NCI-H82 treated with DMSO at 0.1 percent for 48 hours (cell line): ENCODE results near the gene TMEM208.
A peak's percentile ranks its signal among the peaks of the same experiment; 100 is the strongest.

Source experiments
- DNase-seq: peaks from one replicate; lab custom pipeline; 2025; ENCODE audit not compliant: unreplicated experiment; lab: John Stamatoyannopoulos, UW

The TMEM208 gene

DNA sequence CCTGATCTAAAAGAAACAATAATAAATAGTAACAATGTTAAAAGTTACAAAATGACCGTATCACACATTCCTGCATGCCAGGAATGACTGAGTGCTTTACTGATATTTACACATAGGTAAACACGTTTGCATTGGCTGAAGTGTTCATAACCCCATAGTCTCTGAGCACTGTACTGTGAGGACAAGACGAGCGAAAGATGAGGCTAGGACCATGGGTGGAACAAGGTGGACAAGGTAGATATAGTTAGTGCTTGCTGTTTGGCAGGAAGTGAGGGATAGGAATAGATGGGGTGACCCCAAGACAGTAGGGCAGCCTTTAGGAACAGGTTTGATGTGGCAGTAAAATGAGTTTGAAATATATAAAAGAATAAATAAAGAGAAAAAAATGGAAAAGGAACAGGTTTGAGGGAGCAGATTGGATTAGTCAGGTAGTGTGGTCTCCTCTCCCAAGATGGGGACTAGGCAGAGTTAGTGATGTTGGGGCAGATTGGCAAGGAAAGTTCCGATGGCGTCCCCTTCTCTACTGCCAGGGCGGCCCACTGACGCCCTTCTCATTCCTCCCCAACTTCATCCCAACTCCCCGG, 35.4 kb upstream of the TMEM208 start:
- no peak for DNase-seq

DNA sequence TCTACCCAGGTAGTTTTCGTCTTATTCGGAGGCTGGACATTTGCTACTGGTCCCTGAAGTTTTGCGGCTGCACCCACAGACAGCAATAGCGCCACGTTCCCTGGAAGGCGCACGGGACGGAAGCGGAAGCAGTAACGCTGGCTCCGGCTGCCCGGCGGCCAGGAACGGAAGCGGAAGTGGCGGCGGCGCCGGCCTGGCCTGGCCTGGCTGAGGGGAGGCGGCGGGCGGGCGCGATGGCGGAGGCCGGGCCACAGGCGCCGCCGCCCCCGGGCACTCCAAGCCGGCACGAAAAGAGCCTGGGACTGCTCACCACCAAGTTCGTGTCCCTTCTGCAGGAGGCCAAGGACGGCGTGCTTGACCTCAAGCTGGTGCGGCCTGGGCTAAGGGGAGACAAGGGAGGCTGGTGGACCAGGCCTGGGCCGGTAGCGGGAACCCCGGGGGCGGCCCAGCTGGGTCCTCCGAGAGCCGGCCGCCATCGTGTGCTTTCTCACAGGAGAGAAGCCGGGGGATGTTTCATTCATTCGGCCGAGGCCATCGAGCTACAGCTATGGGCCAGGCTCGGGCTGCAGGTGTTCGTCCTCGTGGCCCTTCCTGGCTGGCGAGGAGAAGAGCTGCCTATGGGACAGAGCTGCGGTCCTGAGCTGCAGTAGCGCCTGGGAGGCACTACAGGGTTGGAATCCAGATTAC, 34.8 kb upstream of the TMEM208 start, which contains the start of gene E2F4:
TSS of gene E2F4 (plus strand) at position 161 of the 687 bp plus-strand sequence. CDS start at position 234, 73 bp downstream.
- peak; percentile 65 for DNase-seq

- DNase-seq = no peak
Measured at GRCh38 chr16:67192781-67193361, 34.1 kb upstream of the TMEM208 start.

DNA sequence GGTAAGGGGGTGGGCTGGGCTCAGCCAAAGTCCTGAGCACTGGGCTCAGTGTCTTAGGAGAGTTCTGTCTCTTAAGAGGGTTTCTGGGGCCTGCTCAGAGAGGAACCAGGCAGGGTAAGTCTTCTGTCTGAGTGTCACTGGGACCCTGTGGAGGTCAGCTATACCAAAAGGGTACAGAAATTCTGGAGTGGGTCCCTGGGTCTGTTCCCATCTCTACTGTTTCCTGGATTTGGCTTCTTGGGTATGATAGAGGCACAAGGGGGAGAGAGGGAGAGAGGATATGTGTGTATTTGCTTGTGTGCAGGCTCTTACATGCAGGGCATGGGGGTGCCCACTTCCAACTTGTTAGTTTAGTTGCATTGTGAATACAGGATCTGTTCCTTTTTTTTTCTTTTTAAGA, 33.4 kb upstream of the TMEM208 start:
- no peak for DNase-seq

DNA sequence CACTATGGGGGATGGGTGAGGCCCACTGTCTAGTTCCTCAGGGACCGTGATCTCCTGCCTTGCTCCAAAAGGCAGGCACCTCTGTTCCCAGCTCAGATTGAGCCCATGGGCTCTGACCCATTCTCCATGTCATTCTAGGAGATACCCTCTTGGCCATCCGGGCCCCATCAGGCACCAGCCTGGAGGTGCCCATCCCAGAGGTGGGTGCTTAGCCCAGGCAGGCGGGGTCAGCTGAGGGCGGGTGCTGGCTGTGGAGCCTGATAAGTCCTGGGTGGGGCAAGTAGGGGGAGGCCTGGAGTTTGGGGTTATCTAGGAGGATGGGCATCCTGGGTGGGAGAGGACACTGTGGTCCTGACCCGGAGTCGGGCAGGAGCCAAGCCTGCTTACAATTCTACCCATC, 32.7 kb upstream of the TMEM208 start:
- DNase-seq = no peak

- DNase-seq = no peak
Measured at GRCh38 chr16:67195676-67196075, 31.3 kb upstream of the TMEM208 start.

GRCh38 chr16:67196881-67197280, 30.0 kb upstream of the TMEM208 start:
- no peak for DNase-seq

- DNase-seq = no peak
Measured at GRCh38 chr16:67197704-67198103, 29.2 kb upstream of the TMEM208 start.

- DNase-seq = no peak
Measured at GRCh38 chr16:67198238-67198734, 28.6 kb upstream of the TMEM208 start.

- DNase-seq = no peak
Measured at GRCh38 chr16:67199011-67199807, 27.7 kb upstream of the TMEM208 start, which contains the start of gene ELMO3. Gene ELMO3, plus strand, starts transcription at chr16:67199131. Its CDS starts 196 bp downstream, at chr16:67199327.

DNA sequence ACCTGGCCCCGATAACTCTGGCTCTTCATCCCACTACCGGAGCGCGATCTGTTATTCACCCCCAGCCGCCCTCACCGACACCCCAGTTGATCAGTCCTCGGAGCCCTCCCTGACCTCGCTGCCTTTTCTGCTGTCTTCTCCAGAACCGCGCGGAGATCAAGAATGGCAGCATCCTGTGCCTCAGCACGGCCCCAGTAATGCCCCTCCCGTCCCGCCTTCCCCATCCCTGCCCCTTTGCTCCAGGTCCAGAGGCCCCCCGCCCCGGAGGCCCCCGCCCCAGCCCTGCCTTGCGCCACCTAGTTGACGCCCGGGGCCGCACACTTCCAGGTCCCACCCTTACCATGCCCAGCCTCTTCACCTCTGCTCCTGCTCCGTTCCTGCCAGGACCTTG, 27.1 kb upstream of the TMEM208 start:
- DNase-seq = no peak

DNA sequence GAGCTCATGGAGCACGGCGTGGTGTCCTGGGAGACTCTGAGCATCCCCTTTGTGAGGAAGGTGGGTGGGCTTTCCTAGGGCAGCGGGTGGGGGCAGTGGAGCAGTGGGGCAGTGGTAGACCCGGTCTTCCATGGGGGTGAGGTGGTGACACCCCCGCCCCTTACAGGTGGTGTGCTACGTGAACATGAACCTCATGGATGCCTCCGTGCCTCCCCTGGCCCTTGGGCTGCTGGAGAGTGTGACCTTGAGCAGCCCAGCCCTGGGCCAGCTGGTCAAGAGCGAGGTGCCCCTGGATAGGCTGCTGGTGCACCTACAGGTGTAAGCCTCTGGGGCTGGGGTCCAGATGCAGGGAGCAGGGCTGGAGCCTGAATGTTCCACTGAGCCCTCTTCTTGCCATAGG, 26.4 kb upstream of the TMEM208 start:
- no peak for DNase-seq

DNA sequence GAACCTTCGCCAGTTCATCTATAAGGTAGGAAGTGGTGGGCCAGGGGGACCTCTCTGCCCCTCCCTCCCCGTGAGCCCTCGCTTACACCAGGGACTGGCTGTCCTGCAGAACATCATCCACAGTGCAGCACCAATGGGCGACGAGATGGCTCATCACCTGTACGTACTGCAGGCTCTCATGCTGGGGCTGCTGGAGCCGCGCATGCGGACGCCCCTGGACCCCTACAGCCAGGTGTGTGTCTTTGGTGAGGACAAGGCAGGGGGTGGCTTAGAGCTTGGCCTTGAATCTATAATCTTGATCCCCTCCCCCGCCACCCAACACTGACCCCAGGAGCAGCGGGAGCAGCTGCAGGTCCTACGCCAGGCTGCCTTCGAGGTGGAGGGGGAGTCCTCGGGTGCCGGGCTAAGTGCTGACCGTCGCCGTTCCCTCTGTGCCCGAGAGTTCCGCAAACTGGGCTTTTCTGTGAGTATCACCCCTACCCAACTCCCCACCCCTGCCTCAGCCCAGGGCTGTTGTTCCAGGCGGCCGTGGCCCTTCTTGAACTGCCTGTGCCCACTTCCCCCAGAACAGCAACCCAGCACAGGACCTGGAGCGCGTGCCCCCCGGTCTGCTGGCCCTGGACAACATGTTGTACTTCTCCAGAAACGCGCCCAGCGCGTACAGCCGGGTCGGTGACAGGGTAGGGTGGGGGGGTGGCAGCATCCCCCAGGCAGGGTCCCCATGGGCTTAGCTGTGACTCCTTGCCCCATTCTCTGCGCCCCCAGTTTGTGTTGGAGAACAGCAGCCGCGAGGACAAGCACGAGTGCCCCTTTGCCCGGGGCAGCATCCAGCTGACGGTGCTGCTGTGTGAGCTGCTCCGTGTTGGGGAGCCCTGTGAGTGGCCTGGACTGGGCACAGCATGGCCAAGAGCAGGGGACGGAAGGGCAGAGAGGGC, 25.3 kb upstream of the TMEM208 start:
- DNase-seq = no peak

DNA sequence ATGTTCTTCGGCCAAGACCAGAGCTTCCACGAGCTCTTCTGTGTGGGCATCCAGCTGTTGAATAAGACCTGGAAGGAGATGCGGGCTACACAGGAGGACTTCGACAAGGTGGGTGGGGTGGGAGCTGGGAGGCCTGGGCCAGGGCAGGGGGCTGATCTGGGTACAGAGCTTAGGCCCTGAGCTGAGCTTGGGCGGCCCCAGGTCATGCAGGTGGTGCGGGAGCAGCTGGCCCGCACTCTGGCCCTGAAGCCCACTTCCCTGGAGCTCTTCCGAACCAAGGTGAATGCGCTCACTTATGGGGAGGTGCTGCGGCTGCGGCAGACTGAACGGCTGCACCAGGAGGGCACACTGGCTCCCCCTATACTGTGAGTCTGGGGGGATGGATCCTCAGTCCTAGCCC, 24.5 kb upstream of the TMEM208 start:
- no peak for DNase-seq

DNA sequence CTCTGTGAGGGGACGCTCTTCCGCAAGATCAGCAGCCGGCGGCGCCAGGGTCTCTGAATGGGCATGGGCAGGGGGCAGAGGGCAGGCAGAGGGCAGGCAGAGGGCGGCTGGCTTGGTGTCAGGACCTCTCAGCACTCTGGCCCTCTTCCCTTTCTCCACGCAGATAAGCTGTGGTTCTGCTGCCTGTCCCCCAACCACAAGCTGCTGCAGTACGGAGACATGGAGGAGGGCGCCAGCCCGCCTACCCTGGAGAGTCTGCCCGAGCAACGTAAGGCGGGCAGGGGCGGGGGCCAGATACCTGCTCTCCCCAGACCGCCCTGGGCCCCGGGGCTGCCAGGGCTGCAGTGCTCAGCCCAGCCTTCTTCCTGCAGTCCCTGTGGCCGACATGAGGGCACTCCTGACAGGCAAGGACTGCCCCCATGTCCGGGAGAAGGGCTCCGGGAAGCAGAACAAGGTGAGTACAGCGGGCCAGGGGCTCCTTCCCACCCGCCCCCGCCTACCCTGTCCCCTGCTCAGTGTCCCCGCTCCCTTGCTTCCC, 23.9 kb upstream of the TMEM208 start:
- DNase-seq = no peak

- DNase-seq = no peak
Measured at GRCh38 chr16:67204076-67204475, 22.9 kb upstream of the TMEM208 start.

DNA sequence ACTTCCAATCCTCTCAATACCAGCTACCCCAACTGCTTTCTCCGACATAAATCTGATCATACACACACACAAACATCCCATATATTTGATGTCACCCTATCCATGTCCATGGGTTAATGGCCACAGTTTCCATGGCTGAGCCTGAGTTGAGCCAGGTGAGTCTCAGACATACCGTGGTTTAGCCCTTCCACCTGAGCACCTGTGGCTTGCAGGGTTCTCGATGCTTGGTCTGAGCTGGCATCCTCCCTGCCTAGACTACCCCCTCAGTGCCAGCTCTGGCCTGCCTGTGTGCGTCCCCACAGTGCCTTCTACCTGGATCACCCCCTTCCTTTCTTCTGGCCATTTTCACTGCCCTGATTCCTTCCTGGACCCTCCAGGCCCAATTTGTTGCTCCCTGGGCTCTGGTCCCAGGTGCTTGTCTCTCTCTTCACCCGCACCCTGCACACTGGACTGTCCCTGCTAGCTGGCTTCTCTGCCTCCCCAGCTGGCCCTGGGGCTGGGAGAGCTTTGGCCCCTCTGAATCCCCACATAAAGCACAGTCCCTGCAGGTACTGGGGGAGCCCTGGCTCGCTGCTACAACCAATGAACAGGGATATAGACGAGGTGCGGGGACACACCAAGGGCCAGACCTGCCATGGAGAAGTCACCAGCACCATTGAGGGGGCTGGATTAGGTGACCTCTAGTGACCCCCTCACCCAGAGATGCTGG, 20.6 kb upstream of the TMEM208 start:
- no peak for DNase-seq

DNA sequence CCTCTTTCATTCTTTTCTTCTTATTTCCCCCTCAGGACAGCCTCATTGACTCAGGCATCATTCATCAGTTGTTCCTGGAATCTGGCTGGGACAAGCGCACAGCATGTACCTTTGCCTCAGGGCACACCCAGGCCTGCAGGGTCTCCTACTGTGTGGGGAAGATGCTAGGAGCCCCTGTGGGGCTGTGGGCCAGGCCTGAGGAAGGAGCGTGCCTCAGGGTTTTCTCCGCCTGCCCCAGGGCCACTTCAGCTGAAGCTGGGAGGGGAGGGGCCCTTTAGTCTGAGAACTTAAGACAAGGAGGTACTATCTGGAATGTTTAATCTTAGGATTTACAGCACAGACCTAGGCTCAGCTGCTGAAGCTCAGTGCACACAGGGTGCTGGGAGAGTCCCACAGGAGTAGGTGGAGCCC, 20.1 kb upstream of the TMEM208 start:
- DNase-seq = no peak
